NCI-H2227 (cell line): ENCODE data around the gene KRT13.

Experiments used
- DNase-seq: peaks from one replicate; lab custom pipeline; 2025; ENCODE audit not compliant: unreplicated experiment; lab: John Stamatoyannopoulos, UW

Gene KRT13

GRCh38 chr17:41520821-41521521 is 15.6 kb upstream of the KRT13 start:
- DNase-seq: no peak

- no peak for DNase-seq
Observed at GRCh38 chr17:41519501-41520224, 14.3 kb upstream of the KRT13 start.

GRCh38 chr17:41518789-41519449 is 13.5 kb upstream of the KRT13 start, which contains the start of gene KRT15:
Gene KRT15 (minus strand): TSS chr17:41518890. CDS start chr17:41518827, 63 bp downstream.
- peak; percentile 12 for DNase-seq

- DNase-seq: no peak
Observed at GRCh38 chr17:41518031-41518430, 12.6 kb upstream of the KRT13 start.

- no peak for DNase-seq
Observed at GRCh38 chr17:41516830-41517283, 11.4 kb upstream of the KRT13 start.

GRCh38 chr17:41516147-41516829 is 10.9 kb upstream of the KRT13 start:
- no peak for DNase-seq

- no peak for DNase-seq
Observed at GRCh38 chr17:41513168-41513547, 7.7 kb upstream of the KRT13 start.

GRCh38 chr17:41512546-41513167 is 7.2 kb upstream of the KRT13 start:
- no peak for DNase-seq

GRCh38 chr17:41511716-41512115 is 6.3 kb upstream of the KRT13 start:
- no peak for DNase-seq

GRCh38 chr17:41511116-41511515 is 5.7 kb upstream of the KRT13 start:
- no peak for DNase-seq

GRCh38 chr17:41510251-41511065 is 5.0 kb upstream of the KRT13 start:
- DNase-seq: no peak

- no peak for DNase-seq
Observed at GRCh38 chr17:41507315-41507880, 2.0 kb upstream of the KRT13 start.

- DNase-seq: no peak
Observed at GRCh38 chr17:41505809-41506767, 676 bp upstream of the KRT13 start.

- no peak for DNase-seq
Observed at GRCh38 chr17:41504246-41504977, 1.0 kb downstream of the KRT13 start.

GRCh38 chr17:41503202-41503601 is 2.2 kb downstream of the KRT13 start:
- DNase-seq: no peak

- DNase-seq: no peak
Observed at GRCh38 chr17:41500131-41500911, 5.1 kb downstream of the KRT13 start.

- no peak for DNase-seq
Observed at GRCh38 chr17:41499714-41500113, 5.7 kb downstream of the KRT13 start.
